Cardiac muscle cell (in vitro differentiated cells and primary cell): ENCODE results near the gene GALNS. TPM values are rescaled to one million over a fixed set of nuclear protein-coding genes. Genes with fewer than 3 reads are reported as not detected.

ENCODE experiments used
- DNase-seq, 2 donors: peaks; one replicate each; pipeline versions ENCODE4 v3.0.0 to v3.0.0-alpha.2; 2010 to 2017; ENCODE audit warnings: low read depth in 1 of 2, low spot score in 1 of 2
- H3K27ac ChIP-seq: fragments of 200-600 bp; sonication (generic); 2 replicates; pipeline ENCODE4 v1.5.1; 2016
- H3K27me3 ChIP-seq: fragments of 200-600 bp; sonication (generic); 2 replicates; pipeline ENCODE4 v1.6.0; 2016; ENCODE audit warnings: control low read depth
- H3K36me3 ChIP-seq: fragments of 200-600 bp; sonication (generic); 2 replicates; pipeline ENCODE4 v1.5.1; 2016; ENCODE audit warnings: control low read depth
- H3K4me1 ChIP-seq: fragments of 200-600 bp; sonication (generic); 2 replicates; pipeline ENCODE4 v1.8.1; 2017; ENCODE audit warnings: low read depth, mild to moderate bottlenecking, mixed run types
- H3K4me3 ChIP-seq: fragments of 200-600 bp; sonication (generic); 2 replicates; pipeline ENCODE4 v1.5.1; 2016; ENCODE audit warnings: mild to moderate bottlenecking
- H3K9me3 ChIP-seq: fragments of 200-600 bp; sonication (generic); 2 replicates; pipeline ENCODE4 v1.5.1; 2017; ENCODE audit warnings: low read depth, mild to moderate bottlenecking, control low read depth
- CTCF ChIP-seq: IDR thresholded peaks from 2 replicates; pipeline ENCODE4 v1.5.1; 2012; ENCODE audit warnings: low read depth, mild to moderate bottlenecking, low read length
- polyA plus RNA-seq: library from polyadenylated mRNA; unstranded; fragments of >200 nt; fragmentation: Nextera tagmentation; extraction: Ambion mirVana; gene quantifications from 2 replicates; pipeline ENCODE4 v1.2.1, GENCODE V29; 2016
- total RNA-seq: library from RNA; depleted of rRNA; stranded (reverse); fragments of >200 nt; gene quantifications from 2 replicates; pipeline ENCODE4 v1.2.3, GENCODE V29; 2016

GALNS gene
- total and polyA plus RNA-seq, 2 experiments from 2014 or later, result 28.3 to 31.0 TPM

GRCh38 chr16:88848557-88848956 is 8.2 kb downstream of the GALNS start:
- Histone ChIP-seq H3K4me1 (no peaks in the 10 kb centered on the region), H3K4me3 (no peak overlapping the region), H3K36me3 (no peaks in the 10 kb centered on the region), H3K9me3 (no peaks in the 10 kb centered on the region), H3K27me3 (no peaks in the 10 kb centered on the region), H3K27ac (no peak overlapping the region)
- no peak for DNase-seq
- TF ChIP-seq CTCF, result no peak

GRCh38 chr16:88847654-88848053 is 9.1 kb downstream of the GALNS start:
- Histone ChIP-seq H3K4me1 (no peaks in the 10 kb centered on the region), H3K9me3 (no peaks in the 10 kb centered on the region), H3K4me3 (no peak overlapping the region), H3K27ac (no peak overlapping the region), H3K36me3 (no peaks in the 10 kb centered on the region), H3K27me3 (no peaks in the 10 kb centered on the region)
- DNase-seq, result no peak
- TF ChIP-seq CTCF, result no peak

GRCh38 chr16:88846088-88846487 is 10.7 kb downstream of the GALNS start:
- no peak overlapping the region for H3K4me3 ChIP-seq
- H3K27me3 ChIP-seq, result no peaks in the 10 kb centered on the region
- H3K36me3 ChIP-seq, result no peaks in the 10 kb centered on the region
- H3K9me3 ChIP-seq, result no peaks in the 10 kb centered on the region
- H3K4me1 ChIP-seq, result no peaks in the 10 kb centered on the region
- peak in 1 of 2 donors; percentile 5 for DNase-seq
- H3K27ac ChIP-seq, result no peak overlapping the region
- TF ChIP-seq CTCF, result no peak

GRCh38 chr16:88844419-88845036 is 12.2 kb downstream of the GALNS start:
- TF ChIP-seq CTCF, result no peak
- no peaks in the 10 kb centered on the region for H3K9me3 ChIP-seq
- H3K27ac ChIP-seq, result no peak overlapping the region
- no peaks in the 10 kb centered on the region for H3K4me1 ChIP-seq
- DNase-seq, result no peak
- H3K27me3 ChIP-seq, result no peaks in the 10 kb centered on the region
- H3K36me3 ChIP-seq, result no peaks in the 10 kb centered on the region
- no peak overlapping the region for H3K4me3 ChIP-seq

GRCh38 chr16:88843256-88843655 is 13.5 kb downstream of the GALNS start:
- no peaks in the 10 kb centered on the region for H3K27me3 ChIP-seq

More at GRCh38 chr16:88843256-88843655, 13.5 kb downstream of the GALNS start:
- H3K4me3 ChIP-seq, result no peak overlapping the region
- no peak for TF ChIP-seq CTCF
- no peaks in the 10 kb centered on the region for H3K9me3 ChIP-seq
- H3K4me1 ChIP-seq, result no peaks in the 10 kb centered on the region
- no peak for DNase-seq
- no peaks in the 10 kb centered on the region for H3K36me3 ChIP-seq
- no peak overlapping the region for H3K27ac ChIP-seq
